Caco-2 (cell line): ENCODE results near the gene NCF2. TPM values are rescaled to one million over a fixed set of nuclear protein-coding genes. Genes with fewer than 3 reads are reported as not detected.

Source experiments
- BruUV-seq: library from RNA; stranded (reverse); fragments of 400-500 nt; replicated peaks from 2 replicates; lab custom pipeline; 2021; lab: Mats Ljungman, UMichigan
- CTCF ChIA-PET: fragments of 300-600 bp; sonication (Branson Sonifier 250); formaldehyde crosslinking; loops from one replicate; lab custom pipeline; 2022; ENCODE audit warnings: antibody characterized with exemption; lab: Charles Lee
- POLR2A ChIA-PET: fragments of 300-600 bp; sonication (Branson Sonifier 250); formaldehyde crosslinking; loops from one replicate; lab custom pipeline; 2022; ENCODE audit warnings: antibody characterized with exemption; lab: Charles Lee
- DNase-seq, 2 experiments: peaks; one replicate each; pipeline versions ENCODE4 v3.0.0 to v3.0.0-alpha.2; 2020 to 2022
- H3K27me3 ChIP-seq: replicated peaks from 2 replicates; pipeline ENCODE4 v1.6.0; 2011; ENCODE audit warnings: low read length; ENCODE audit not compliant: control insufficient read depth, insufficient read depth
- H3K36me3 ChIP-seq: 2 replicates; pipeline ENCODE4 v1.5.1; 2011; ENCODE audit warnings: low read length; ENCODE audit not compliant: control insufficient read depth, insufficient read depth
- H3K4me1 ChIP-seq: fragments of 250-450 bp; sonication (Bioruptor Pico); 2 replicates; pipeline ENCODE4 v1.5.1; 2020; ENCODE audit warnings: mild to moderate bottlenecking
- H3K4me3 ChIP-seq: 2 replicates; pipeline ENCODE4 v1.5.1; 2011; ENCODE audit warnings: low read depth, mild to moderate bottlenecking, control low read depth, low read length
- H3K9me3 ChIP-seq: fragments of 250-450 bp; sonication (Bioruptor Pico); 2 replicates; pipeline ENCODE4 v1.5.1; 2020; ENCODE audit warnings: mild to moderate bottlenecking, moderate library complexity
- H3K27ac Mint-ChIP-seq: one replicate; pipeline ENCODE4 v1.8.0; 2022; ENCODE audit warnings: mixed read lengths; ENCODE audit not compliant: unreplicated experiment
- H3K27me3 Mint-ChIP-seq: one replicate; pipeline ENCODE4 v1.8.0; 2022; ENCODE audit warnings: mixed read lengths; ENCODE audit not compliant: insufficient read depth, unreplicated experiment
- H3K36me3 Mint-ChIP-seq: one replicate; pipeline ENCODE4 v1.8.0; 2022; ENCODE audit warnings: mild to moderate bottlenecking, mixed read lengths; ENCODE audit not compliant: insufficient read depth, unreplicated experiment
- H3K4me1 Mint-ChIP-seq: one replicate; pipeline ENCODE4 v1.8.0; 2022; ENCODE audit warnings: low read depth, mixed read lengths; ENCODE audit not compliant: unreplicated experiment
- H3K4me3 Mint-ChIP-seq: one replicate; pipeline ENCODE4 v1.8.0; 2022; ENCODE audit warnings: mild to moderate bottlenecking, moderate library complexity, mixed read lengths; ENCODE audit not compliant: unreplicated experiment
- H3K9me3 Mint-ChIP-seq: one replicate; pipeline ENCODE4 v1.8.0; 2022; ENCODE audit warnings: mixed read lengths; ENCODE audit not compliant: unreplicated experiment
- intact Hi-C: fragments of 100-400 bp; cut with micrococcal nuclease; formaldehyde crosslinking; loops from one replicate; pipeline ENCODE4 v1.10.0; 2022; ENCODE audit not compliant: unreplicated experiment
- total RNA-seq: library from RNA; stranded (reverse); gene quantifications from 2 replicates; pipeline ENCODE4 v1.2.3, GENCODE V29; 2022
- TF ChIP-seq, protein P1 (sequence below), 2 experiments: fragments of 200-600 bp in 1 of 2; IDR thresholded peaks; 1 replicate in 1 of 2; 2 replicates in 1 of 2; pipeline versions ENCODE4 v1.5.1 to v1.8.0; 2011 to 2022; ENCODE audit warnings: antibody characterized with exemption in 1 of 2, control low read depth in 1 of 2, inconsistent platforms in 1 of 2, low read depth in 1 of 2, low read length in 1 of 2, mild to moderate bottlenecking in 1 of 2, moderate library complexity in 1 of 2; ENCODE audit not compliant: insufficient read depth in 1 of 2, severe bottlenecking in 1 of 2, unreplicated experiment in 1 of 2

The NCF2 gene
- total RNA-seq, 1 experiment from 2014 or later, result not detected

DNA sequence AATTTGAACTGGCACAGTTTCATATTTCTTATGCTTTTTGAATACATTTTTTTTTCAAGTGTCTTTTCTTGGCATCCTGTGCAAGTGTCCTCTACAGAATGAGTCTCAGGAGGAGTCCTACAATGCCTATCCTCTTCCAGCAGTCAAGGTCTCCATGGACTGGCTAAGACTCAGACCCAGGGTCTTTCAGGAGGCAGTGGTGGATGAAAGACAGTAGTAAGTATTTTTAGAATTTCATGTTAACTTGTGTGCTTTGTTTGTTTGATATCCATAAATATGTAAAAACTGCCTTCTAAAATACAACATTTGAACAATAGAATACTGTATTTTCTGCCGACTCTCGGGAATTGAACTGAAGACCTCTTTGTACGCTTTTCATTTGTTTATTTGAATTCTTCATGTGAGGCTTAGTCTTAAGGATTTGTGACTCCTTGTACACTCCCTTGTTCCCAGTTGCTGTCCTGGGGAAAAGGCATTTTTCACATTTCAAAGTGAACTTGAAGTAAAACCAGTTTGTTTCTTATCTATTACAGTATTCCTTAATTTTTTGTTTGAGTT, 56.6 kb downstream of the NCF2 start:
- no peaks in the 10 kb centered on the region for H3K4me1 Mint-ChIP-seq
- H3K27me3 Mint-ChIP-seq, result no peaks in the 10 kb centered on the region
- CTCF ChIA-PET, result no interaction called here
- BruUV-seq, result no TSS peak
- no peak overlapping the region for H3K4me3 ChIP-seq
- TF ChIP-seq, protein P1, sequence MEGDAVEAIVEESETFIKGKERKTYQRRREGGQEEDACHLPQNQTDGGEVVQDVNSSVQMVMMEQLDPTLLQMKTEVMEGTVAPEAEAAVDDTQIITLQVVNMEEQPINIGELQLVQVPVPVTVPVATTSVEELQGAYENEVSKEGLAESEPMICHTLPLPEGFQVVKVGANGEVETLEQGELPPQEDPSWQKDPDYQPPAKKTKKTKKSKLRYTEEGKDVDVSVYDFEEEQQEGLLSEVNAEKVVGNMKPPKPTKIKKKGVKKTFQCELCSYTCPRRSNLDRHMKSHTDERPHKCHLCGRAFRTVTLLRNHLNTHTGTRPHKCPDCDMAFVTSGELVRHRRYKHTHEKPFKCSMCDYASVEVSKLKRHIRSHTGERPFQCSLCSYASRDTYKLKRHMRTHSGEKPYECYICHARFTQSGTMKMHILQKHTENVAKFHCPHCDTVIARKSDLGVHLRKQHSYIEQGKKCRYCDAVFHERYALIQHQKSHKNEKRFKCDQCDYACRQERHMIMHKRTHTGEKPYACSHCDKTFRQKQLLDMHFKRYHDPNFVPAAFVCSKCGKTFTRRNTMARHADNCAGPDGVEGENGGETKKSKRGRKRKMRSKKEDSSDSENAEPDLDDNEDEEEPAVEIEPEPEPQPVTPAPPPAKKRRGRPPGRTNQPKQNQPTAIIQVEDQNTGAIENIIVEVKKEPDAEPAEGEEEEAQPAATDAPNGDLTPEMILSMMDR (IDR thresholded peaks at IDR 0.05; ENCODE audit: insufficient read depth in 1 of 2, low read depth in 1 of 2, low read length in 1 of 2, severe bottlenecking in 1 of 2, unreplicated experiment in 1 of 2), result no peak
- H3K4me3 Mint-ChIP-seq, result no peak overlapping the region
- H3K4me1 ChIP-seq, result no peaks in the 10 kb centered on the region
- POLR2A ChIA-PET, result no interaction called here
- peaks cover 63% of the 10 kb centered on the region for H3K36me3 Mint-ChIP-seq
- H3K27me3 ChIP-seq, result no peaks in the 10 kb centered on the region
- H3K9me3 Mint-ChIP-seq, result no peaks in the 10 kb centered on the region
- no peak overlapping the region for H3K27ac Mint-ChIP-seq
- intact Hi-C loops, result no loop called here
- no peaks in the 10 kb centered on the region; the same call in 1 of the 2 replicates for H3K36me3 ChIP-seq
- H3K9me3 ChIP-seq, result no peaks in the 10 kb centered on the region
- DNase-seq, result no peak

DNA sequence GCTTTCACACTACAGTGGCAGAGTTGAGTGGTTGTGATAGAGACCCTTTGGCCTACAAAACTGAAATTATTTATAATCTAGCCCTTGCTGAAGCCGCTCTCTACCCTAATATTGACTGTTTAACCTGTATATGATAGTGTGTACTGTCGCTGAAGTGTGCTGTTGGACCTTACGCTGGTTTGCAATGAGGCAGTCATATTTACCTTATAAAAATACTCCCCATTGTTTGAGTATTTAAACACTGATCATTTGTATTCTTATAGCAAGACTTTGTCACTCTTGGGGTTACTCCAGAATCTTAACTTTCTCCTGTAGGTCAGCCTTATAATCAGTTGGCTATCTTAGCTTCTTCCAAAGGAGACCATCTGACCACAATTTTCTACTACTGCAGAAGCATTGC, 61.7 kb downstream of the NCF2 start:
- no peak overlapping the region for H3K4me3 ChIP-seq
- H3K4me1 ChIP-seq, result no peaks in the 10 kb centered on the region
- intact Hi-C loops, result no loop called here
- Mint-ChIP-seq H3K27ac (no peak overlapping the region), H3K27me3 (no peaks in the 10 kb centered on the region), H3K36me3 (peaks cover 22% of the 10 kb centered on the region), H3K9me3 (no peaks in the 10 kb centered on the region), H3K4me3 (no peak overlapping the region), H3K4me1 (no peaks in the 10 kb centered on the region)
- no peaks in the 10 kb centered on the region for H3K9me3 ChIP-seq
- no peak for DNase-seq
- TF ChIP-seq, protein P1 (IDR thresholded peaks at IDR 0.05; ENCODE audit: insufficient read depth in 1 of 2, low read depth in 1 of 2, low read length in 1 of 2, severe bottlenecking in 1 of 2, unreplicated experiment in 1 of 2), result no peak
- no peaks in the 10 kb centered on the region for H3K27me3 ChIP-seq
- no TSS peak for BruUV-seq
- ChIA-PET POLR2A (no interaction called here), CTCF (interaction anchor here (0.5 kb wide), 1 partner anchor 231 kb away, joined by 4 read pairs; no protein-coding TSS in a partner anchor)
- H3K36me3 ChIP-seq, result peaks cover 2% of the 10 kb centered on the region

DNA sequence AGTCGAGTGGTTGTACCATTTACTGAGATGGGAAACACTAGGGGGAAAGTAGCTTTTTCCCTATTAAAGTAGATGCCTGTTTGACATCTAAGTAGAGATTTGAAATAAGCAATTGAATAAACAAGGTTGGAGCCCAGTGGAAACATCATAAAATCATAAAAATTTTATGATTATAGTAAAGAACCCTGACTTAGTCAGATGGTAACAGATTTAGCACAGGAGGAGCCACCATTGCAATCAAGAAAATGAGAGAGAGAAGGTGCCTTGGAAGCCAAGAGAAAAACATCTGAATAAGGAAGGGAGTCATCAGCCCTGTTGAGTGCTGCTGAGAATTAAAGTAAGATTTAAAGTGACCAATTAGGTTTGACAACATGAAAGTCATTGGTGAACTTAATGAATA, 68.2 kb downstream of the NCF2 start:
- no peak for DNase-seq
- Mint-ChIP-seq H3K27ac (no peak overlapping the region), H3K27me3 (no peaks in the 10 kb centered on the region), H3K9me3 (no peaks in the 10 kb centered on the region), H3K4me3 (no peak overlapping the region), H3K4me1 (no peaks in the 10 kb centered on the region), H3K36me3 (peaks cover 25% of the 10 kb centered on the region)
- peaks cover 2% of the 10 kb centered on the region; the same call in 1 of the 2 replicates for H3K4me1 ChIP-seq
- ChIA-PET CTCF (no interaction called here), POLR2A (no interaction called here)
- no peak overlapping the region for H3K4me3 ChIP-seq
- no peaks in the 10 kb centered on the region for H3K9me3 ChIP-seq
- H3K36me3 ChIP-seq, result no peaks in the 10 kb centered on the region; the same call in 1 of the 2 replicates
- intact Hi-C loops, result no loop called here
- BruUV-seq, result no TSS peak
- H3K27me3 ChIP-seq, result no peaks in the 10 kb centered on the region
- TF ChIP-seq, protein P1 (IDR thresholded peaks at IDR 0.05; ENCODE audit: insufficient read depth in 1 of 2, low read depth in 1 of 2, low read length in 1 of 2, severe bottlenecking in 1 of 2, unreplicated experiment in 1 of 2), result no peak
